Measurements from ENCODE around the gene IRGQ.
"Not testable (repeated sequence)": the region's sequence is repeated elsewhere in the genome, so short reads cannot be mapped to it uniquely, and the experiment has no call there.

IRGQ gene

DNA sequence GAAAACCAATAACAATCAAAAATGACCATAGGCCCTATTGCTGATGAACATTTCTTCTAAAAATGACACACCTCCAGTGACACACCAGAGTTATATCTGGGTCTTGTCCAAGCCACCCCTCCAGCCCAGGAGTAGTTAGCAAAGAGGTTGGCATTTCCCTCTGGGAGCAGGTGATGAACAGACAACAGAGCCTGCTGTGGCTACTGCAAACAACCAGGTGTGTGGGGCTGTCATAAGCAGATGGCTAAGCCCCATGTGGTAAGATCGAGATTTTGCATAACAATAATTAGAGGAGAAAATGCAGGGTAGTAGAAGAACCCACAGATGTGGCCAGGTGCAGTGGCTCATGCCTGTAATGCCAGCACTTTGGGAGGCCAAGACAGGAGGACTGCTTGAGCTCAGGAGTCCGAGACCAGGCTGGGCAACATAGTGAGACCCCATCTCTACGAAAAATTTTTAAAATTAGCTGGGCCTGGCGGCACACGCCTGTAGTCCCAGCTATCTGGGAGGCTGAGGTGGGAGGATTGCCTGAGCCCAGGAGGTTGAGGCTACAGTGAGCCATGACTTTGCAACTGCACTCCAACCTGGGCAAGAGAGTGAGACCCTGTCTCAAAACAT lies 25.7 kb downstream of the IRGQ start:
- no peak for DNase-seq

DNA sequence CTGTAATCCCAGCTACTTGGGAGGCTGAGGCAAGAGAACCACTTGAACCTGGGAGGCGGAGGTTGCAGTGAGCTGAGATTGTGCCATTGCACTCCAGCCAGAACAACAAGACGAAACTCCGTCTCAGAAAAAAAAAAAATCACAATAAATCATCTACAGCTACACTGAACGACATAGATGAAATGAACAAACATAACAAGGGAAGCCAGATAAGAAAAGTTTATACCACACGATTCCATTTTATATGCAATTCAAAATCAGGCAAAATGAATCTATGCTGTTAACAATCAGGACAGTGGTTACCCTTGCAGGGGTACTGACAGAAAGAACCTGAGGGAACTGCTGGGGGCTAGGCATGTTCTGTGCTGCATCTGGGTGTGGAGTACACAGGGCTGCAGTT lies 26.3 kb downstream of the IRGQ start:
- no peak for DNase-seq

DNA sequence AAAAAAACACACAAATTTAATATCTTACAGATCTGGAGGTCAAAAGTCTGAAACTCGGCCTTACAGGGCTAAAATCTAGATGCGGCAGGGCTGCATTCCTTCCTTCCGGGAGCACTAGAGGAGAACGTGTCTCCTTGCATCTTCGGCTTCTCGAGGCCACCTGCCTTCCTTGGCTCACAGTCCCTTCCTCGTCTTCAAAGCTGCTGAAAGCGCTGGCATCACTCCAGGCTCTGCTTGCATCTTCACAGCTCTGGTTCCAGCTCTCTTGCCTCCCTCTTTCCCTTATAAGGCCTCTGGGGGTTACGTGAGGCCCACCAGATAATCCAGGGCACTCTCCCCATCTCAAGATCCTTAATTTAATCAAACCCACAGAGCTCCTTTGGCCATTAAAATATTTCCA lies 31.1 kb downstream of the IRGQ start:
- DNase-seq = no peak

DNA sequence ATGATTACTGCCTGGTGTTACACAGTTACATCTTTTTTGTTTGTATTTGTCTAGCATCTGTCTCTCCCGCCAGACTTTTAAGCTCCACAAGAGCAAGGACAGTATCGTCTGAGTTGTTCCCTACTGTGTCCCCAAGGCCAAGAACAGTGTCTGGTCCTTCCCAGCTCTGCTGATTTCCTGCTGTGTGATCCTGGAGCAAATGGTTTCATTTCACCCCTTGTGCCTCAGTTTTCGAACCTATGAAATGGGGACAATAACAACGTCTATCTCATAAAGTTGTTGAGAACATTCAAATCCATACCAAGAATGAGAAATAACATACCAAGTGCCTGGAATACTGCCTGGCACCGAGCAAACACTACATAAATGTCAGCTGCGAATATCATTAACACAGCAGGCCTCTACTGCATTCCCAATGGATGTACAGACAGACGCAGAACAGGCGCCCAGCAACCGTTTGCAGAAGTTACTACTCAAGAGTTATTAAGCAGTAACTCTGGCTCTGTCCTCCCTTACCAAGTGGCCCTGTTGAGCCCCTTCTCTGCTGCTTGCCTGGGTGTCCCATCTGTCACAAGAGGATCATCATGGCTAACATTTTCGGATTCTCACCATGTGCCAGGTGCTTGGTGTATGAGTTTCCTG lies 32.0 kb downstream of the IRGQ start:
- no peak for DNase-seq

DNA sequence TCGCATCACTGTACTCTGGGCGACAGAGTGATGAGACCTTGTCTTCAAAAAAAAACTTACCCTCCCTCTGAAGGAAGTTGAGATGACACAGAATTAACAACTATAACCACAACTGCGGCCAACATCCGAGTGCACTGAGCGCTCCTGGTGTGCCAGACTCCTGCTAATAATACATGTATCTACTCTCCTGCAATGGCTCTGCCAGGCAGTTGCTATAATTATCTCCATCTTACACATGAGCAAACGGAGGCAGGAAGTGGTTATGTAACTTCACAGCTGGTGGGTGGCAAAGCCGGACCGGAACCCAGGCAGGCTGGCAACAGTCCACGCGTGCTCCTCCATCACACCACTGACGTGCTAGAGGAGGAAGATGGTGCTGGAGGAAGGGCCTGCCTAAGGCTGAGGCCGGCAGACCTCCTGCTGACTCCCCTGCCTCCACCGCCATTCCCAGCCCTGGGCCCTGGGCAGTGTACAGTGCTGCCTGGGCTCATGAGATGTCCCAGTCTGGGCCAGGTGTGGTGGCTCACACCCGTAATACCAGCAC lies 33.2 kb downstream of the IRGQ start:
- DNase-seq = peak; percentile 75

DNA sequence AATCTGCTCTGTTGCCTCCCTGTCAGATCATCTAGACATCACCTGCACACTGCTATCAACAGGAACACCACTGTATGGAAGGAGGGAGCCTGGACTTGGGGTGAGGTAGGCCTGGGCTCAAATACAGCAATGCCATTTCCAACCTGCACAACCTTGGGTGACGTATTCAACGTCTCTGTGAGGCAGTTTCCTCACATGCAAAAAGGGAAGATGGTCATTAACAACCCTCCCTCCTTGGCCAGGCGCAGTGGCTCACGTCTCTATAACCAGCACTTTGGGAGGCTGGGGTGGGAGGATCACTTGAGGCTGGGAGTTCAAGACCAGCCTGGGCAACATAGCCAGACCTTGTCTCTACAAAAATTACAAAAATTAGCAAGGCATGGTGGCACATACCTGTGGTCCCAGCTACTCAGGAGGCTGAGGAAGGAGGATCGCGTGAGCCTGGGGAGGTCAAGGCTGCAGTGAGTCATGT lies 33.7 kb downstream of the IRGQ start:
- no peak for DNase-seq

DNA sequence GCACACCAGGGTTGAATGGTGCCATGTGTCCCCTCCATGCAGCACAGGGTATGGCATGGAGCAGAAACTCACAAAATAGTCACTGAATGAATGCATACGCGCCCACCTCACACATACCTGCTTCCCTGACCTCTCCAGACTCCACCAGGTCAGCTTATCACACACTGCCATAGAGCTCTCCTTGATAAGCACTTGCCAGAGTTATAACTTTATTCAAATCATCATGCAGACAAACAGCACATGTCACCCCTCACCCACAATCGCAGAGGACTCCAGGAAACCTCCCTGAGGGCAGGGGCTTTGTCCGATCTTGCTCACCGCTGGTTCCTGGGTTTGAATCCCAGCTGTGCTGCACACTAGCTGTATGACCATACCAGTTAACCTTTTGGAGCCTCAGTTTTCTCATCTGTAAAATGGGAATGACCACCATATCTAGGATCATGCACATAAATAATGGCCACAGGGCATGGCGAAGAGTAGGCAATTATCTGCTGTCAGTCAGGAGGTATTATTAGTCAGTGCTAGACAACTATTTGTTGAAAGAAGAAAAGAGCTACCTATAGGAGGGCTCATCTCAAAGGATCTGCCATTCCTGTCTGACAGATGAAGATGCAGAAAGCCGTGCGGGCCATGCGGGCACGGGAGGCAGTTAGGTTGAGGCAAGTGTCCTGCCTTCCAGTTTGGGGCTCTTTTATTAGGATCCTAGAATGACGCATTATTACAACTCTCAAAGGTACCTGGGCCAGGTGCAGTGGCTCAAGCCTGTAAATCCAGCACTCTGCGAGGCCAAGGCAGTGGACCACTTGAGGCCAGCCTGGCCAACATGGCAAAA lies 34.6 kb downstream of the IRGQ start:
- DNase-seq = no peak

DNA sequence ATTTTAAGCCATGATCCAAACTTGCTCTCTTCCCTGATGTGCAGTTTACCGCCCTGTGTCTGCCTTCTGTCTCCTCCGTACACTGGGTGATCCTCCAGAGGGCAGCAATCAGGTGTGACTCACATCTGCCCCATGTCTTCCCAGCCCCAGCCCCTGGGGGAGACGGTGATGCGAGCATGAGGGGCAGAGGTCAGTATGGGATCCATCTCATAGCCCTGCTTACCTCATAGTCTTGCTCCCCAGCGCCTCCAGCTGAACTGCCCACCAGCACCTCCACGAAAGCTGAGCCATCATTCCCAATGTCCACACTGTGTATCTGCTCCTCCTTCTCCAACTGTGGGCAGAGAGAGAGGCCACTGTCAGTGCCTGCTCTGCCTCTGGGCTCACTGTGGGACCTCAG lies 35.2 kb downstream of the IRGQ start:
- peak; percentile 31 for DNase-seq

DNA sequence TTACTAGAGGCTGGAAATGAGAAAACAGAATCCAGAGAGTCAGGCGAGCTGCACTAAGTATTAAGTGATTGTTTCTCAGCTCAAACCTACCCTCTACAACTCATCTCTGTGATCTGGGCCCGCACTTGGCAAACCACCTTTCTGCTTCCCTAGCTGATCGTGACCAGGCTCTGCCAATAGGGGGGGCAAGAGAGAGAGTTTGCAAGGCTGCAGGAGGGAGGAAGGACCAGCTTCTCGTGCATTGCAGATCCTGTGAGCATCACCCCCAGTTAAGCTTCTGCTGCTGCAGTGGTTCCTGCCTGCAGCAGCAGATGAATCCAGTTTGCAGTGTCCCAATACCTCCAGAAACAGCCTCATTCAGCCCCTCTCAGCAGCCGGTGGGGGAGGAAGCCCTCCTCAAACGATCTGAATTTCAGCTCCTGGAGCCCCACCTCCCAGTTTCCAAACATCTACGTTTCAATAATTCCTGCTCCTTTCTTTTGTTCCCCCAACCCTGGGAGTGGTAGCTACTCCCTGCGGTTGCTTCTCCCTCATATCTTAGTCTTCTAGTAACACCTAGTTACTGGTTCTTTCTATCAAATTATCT lies 40.7 kb downstream of the IRGQ start:
- DNase-seq = peak; percentile 82

DNA sequence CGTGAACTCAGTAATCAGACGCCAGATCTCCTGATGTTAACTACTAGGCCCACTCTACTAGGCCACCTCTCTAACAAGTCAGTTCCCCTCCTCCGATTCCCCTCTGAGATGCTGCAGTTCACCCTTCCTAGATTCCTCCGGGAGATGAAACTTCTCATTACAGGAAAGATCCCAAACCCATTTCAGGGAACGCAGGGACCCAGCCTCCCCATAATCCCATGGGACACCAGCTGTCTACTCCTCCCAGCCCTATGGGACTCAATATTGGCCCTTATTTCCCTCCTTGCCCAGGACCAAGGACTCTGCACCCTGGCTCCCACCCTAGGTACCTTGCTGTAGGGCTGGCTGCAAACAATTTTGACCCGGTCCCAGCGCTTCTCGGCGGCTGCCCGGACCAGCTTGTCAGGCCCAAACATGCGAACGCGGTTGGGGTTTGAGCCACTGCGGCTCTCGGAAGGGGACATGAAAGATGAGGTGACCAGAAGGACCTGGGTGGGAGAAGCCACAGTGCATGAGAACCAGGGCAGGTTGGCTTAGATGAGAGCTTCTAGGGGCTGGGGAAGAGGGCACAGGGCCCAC lies 41.5 kb downstream of the IRGQ start:
- no peak for DNase-seq

DNA sequence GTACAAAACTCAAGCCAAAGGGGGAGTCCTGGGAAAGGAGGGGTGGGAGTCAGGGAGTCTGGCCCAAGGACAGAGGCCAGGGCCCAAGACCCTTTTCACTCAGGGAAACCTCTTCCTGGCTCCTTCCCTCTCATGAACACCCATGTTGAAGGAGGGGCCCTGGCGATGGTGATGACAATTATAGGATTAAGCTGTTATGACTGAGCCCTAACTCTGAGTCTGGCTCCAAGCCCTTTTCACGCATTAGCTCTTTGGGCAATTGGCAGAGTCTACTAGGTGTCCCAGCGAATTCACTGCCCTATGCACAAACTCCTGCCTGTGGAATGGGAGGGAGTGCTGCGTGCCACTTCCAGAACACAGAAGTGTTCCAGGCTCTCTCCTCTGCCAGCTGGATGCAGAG lies 42.3 kb downstream of the IRGQ start:
- DNase-seq = no peak

DNA sequence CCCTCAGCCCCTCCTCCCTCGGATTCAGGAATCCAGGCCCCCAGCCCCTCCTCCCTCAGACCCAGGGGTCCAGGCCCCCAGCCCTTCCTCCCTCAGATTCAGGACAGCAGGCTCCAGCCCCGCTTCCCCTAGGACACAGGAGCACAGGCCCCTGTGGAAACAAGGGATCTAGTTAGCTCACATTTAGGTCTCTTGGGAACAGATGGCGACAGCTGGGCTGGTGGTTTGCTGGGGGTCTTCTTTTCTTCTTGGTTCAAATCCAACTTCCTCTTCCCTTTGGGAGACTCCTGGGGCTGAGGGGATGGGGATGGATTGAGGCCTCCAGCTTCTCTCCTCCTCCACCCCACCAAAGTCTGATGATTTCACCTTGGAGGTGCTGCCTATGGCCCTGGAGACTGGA lies 43.3 kb downstream of the IRGQ start:
- no peak for DNase-seq

DNA sequence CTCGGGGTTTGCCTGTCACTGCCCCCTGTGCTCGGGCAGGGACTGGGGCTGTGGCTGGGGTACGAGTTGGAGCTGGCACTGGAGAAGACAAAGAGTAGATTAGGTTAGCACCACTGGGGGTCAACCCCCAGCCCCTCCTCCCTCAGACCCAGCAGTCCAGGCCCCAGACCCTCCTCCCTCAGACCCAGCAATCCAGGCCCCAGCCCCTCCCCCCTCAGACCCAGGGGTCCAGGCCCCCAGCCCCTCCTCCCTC lies 43.8 kb downstream of the IRGQ start:
- no peak for DNase-seq

DNA sequence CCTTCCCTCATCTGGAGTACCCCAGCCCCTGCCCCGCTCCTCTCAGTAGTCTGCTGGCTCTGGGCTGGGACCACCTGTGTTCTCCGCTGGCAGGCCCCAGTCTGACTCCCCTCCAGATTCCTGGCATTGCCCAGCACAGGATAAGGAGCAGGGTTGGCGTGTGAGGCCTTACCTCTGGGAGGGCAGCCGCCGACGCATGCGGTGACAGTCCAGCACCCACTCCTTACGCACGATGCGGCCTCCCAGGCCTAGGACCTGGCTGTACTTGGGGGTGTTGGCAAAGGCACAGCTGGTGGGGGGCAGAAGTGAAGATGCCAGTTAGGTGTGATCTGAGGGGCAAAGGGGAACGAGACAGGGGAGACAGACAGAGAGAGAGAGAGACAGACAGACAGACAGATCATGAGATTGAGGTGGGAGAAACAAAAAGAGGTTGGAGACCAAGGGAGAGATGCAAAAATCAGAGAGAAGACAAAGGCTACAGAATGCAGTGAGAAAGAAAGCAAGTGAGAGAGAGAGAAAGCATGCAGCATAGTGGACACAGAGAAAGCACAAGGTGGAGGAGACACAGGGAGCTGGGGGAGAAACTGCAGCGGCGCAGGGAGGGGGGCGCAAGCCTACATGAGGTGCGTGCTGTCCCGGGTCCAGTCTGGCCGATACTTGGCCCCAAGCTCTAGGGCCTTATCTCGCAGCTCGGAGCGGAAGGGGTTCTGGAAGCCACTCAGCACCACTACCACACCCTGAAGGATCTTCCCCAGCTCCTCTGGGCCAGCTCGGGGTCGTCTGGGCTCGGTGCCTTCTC lies 44.3 kb downstream of the IRGQ start:
- DNase-seq = no peak

DNA sequence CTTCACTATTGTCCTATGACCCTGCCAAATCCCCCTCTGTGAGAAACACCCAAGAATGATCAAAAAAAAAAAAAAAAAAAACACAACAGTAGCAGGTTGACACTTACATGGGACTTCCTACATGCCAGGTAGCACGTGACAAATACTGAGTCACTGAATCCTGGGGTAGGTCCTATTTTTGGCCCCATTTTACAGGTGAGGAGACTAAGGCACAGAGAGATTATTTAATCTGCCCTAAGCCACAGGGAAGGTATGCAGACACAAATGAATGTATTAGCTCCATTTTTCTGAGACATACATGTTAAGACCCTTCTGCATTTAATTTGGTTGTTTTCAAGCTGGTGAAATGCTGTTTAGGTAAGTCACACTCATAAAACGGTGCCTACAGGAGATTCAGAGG lies 47.2 kb downstream of the IRGQ start:
- no peak for DNase-seq

DNA sequence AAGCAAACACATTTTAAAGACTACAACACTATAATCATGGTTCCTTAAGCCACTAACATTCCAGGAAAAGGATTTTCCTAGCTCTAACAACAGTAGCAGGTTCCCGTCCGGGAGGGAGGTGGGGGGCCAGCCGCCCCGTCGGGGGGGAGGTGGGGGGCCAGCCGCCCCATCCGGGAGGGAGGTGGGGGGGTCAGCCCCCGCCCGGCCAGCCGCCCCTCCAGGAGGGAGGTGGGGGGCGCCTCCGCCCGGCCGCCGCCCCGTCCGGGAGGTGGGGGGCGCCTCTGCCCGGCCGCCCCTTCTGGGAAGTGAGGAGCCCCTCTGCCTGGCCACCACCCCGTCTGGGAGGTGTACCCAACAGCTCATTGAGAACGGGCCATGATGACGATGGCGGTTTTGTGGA lies 48.0 kb downstream of the IRGQ start:
- not testable (repeated sequence) for DNase-seq

DNA sequence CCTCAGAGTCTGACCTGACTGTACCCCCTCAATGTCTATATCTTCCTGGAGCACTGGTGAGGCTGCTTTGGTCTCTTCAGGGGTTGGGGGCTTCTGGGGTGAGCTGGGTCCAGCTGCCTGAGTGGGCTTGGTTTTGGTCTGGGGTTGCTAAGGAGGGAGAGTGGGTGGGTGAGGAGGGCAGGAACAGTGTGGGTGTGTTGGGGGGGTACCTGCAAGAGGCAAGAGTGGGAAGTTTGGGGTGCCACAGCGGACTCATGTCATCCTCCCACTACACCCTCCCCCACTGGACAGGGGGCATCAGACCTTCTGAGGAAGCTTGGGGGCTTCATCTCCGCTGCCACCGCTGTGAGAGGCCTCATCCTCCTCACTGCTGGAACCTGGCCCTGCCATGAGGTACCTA lies 49.4 kb downstream of the IRGQ start:
- no peak for DNase-seq

DNA sequence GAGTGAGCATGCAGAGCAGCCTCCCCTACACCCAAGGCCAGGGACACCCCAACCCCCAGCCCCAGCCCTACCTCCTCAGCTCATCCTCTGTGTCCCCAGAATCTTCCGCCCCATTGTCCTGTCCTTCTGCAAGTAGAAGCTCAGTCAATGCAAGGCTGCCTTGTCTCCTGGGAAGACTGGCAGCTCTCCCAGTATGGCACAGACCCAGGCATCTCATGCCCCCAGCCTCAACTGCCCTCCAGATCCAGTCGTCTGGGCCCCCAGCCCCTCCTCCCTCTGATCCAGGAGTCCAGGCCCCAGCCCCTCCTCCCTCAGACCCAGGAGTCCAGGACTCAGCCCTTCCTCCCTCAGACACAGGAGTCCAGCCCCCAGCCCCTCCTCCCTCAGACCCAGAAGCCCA lies 50.0 kb downstream of the IRGQ start:
- DNase-seq = no peak

DNA sequence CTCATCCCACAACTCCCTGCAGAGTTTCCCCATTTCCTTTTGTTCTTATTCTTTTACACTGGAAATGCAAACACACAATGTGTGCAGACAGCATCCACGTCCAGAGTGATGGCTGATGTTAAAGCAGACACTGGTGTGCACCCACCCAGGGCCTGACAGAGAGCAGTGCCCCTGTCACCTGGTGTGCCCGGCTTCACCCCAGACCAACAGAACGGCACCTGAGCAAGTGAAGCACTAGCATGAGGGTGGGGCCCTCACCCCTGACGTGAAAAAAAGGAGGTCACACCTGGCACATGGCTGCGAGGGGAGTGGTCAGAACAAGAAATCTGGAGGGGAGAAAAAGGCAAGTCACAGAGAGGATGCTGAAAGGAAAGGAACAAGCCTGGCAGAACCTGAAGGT lies 50.7 kb downstream of the IRGQ start:
- DNase-seq = no peak

DNA sequence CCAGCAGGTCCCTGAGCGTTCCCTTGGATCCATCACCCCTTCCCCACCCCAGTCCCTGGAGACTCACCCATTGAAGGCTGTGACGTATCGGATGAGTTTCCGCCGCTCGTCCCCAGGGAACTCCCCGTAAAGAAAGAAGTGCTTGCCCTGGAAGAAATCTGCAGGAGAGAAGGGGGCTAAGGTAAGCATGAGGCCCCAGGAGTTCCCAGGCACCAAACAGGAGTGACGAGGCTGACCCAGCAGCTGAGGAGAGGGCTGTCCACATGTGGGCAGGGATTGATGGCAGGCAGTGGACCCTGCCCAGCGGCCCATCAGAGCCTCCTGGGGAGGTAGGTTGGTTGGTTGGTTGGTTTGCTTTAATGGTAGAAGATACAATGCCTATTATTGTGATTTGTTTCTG lies 51.9 kb downstream of the IRGQ start:
- DNase-seq = no peak

DNA sequence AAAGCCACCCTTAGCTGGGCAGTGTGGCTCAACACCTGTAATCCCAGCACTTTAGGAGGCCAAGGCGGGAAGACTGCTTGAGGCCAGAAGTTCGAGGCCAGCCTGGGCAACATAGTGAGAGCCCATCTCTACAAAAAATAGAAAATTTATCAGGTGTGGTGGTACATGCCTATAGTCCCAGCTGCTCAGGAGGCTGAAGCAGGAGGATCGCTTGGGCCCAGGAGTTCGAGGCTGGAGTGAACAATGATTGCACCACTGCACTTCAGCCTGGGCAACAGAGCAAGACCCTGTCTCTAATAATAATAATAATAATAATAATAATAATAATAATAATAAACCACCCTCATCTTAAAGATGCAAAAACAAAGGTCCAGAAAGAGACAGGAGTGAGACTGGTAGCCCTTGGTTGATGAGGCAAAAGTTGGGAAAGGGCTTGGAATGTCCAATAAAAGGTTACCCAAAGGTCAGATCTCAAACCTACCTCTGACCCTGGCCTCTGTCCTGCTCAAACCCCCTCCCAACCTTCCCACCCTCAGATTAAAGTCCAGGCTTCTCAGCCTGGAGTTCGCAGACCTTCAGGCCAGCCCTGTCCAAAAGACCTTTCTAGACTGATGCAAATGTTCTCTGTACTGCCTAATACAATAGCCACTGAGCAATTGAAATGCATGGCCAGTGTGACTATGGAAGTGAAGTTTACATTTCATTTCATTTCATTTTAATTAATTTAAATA lies 53.8 kb downstream of the IRGQ start:
- DNase-seq = no peak

DNA sequence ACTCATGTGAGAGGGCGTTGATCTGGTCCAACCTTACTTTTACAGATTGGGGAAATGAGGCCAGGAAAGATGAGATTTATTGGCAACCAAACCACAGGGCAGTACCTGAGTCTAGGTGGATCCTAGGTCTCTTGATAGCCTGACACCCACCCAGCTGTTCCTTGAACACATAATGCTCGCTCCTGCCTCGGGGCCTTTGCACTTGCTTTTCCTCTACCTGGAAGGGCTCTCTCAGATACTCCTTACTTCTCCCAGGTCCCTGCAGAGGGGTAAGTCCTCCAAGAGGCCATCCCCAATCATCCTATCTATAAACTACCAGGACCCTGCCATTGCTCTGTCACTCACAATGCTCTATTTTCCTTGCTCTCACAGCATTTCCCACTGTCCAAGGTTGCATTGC lies 55.6 kb downstream of the IRGQ start:
- DNase-seq = no peak
